ENCODE data around the gene SLC13A5.

DNA sequence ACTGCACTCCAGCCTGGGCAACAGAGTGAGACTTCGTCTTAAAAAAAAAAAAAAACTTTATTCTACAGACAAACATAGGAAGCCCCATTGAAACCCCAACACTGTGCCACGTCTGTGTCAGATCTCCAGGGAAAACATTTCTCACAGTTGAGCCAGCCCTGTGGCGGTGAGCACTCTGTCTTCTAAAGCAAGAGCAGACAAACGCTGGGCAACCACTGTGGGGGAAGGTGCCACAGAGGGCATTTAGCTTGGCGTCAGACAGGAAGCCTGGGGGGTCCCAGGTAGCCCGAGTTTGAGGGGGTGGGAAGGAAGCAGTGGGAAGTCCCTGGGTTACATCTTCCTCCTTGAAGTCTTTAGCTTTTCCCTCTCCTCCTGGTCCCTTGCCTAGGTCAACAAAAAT lies 45.7 kb downstream of the SLC13A5 start:
- no peak for TF ChIP-seq CTCF (IDR thresholded peaks at IDR 0.05)
- TF ChIP-seq POLR2A (IDR thresholded peaks at IDR 0.05), result no peak

All from heart left ventricle (tissue), 13 donors.